Prostate gland (tissue), 2 donors: Measurements from ENCODE around the gene PABPN1L.

Experiments used
- POLR2A ChIP-seq: fragments of 450-650 bp; IDR thresholded peaks from one replicate; pipeline ENCODE4 v1.6.1; 2016; ENCODE audit warnings: antibody characterized with exemption, mild to moderate bottlenecking
- POLR2AphosphoS5 ChIP-seq: sonication (generic); formaldehyde crosslinking; IDR thresholded peaks from one replicate; pipeline ENCODE4 v1.6.1; 2017; ENCODE audit warnings: antibody characterized with exemption
- TF ChIP-seq, protein P1 (sequence below), 4 experiments: fragments of 200-600 bp in 2 of 4; fragments of 450-650 bp in 2 of 4; sonication (generic) in 2 of 4; IDR thresholded peaks; 1 replicate in 3 of 4; 2 replicates in 1 of 4; pipeline ENCODE4 v1.5.1; 2016 to 2019; ENCODE audit warnings: antibody characterized with exemption in 4 of 4, mild to moderate bottlenecking in 2 of 4, moderate library complexity in 2 of 4

- TF ChIP-seq, protein P1, sequence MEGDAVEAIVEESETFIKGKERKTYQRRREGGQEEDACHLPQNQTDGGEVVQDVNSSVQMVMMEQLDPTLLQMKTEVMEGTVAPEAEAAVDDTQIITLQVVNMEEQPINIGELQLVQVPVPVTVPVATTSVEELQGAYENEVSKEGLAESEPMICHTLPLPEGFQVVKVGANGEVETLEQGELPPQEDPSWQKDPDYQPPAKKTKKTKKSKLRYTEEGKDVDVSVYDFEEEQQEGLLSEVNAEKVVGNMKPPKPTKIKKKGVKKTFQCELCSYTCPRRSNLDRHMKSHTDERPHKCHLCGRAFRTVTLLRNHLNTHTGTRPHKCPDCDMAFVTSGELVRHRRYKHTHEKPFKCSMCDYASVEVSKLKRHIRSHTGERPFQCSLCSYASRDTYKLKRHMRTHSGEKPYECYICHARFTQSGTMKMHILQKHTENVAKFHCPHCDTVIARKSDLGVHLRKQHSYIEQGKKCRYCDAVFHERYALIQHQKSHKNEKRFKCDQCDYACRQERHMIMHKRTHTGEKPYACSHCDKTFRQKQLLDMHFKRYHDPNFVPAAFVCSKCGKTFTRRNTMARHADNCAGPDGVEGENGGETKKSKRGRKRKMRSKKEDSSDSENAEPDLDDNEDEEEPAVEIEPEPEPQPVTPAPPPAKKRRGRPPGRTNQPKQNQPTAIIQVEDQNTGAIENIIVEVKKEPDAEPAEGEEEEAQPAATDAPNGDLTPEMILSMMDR (IDR thresholded peaks at IDR 0.05), result no peak
- TF ChIP-seq POLR2AphosphoS5 (no peak), POLR2A (no peak)
These were observed at the start of gene PABPN1L for GRCh38 chr16:88866151-88866920.
